Neural cell (in vitro differentiated cells): Measurements from ENCODE around the gene ARHGEF7. TPM values are rescaled to one million over a fixed set of nuclear protein-coding genes. Genes with fewer than 3 reads are reported as not detected.

Experiments used
- H2AFZ ChIP-seq: fragments of 200-600, 300-800 bp; sonication (generic), shearing (Covaris generic); 2 replicates; pipeline ENCODE4 v1.6.0; 2014; ENCODE audit warnings: low read depth, mild to moderate bottlenecking, antibody characterized with exemption, low read length, moderate library complexity
- H3F3A ChIP-seq: fragments of 200-600 bp; shearing (Covaris generic); 2 replicates; pipeline ENCODE4 v1.6.1; 2016; ENCODE audit warnings: mild to moderate bottlenecking, moderate library complexity, mixed read lengths, antibody characterized with exemption, low read length; ENCODE audit not compliant: insufficient read depth, poor library complexity, severe bottlenecking
- H3K27ac ChIP-seq: fragments of 200-600, 300-800 bp; sonication (generic), shearing (Covaris generic); 2 replicates; pipeline ENCODE4 v1.5.1; 2014; ENCODE audit warnings: mild to moderate bottlenecking, low read length, moderate library complexity
- H3K27me3 ChIP-seq: fragments of 300-800, 200-600 bp; sonication (generic), shearing (Covaris generic); 2 replicates; pipeline ENCODE4 v1.6.0; 2014; ENCODE audit warnings: mild to moderate bottlenecking, low read depth, low read length, moderate library complexity; ENCODE audit not compliant: insufficient read depth
- H3K36me3 ChIP-seq: fragments of 300-800, 200-600 bp; sonication (generic), shearing (Covaris generic); 2 replicates; pipeline ENCODE4 v1.5.1; 2014; ENCODE audit warnings: mild to moderate bottlenecking, antibody characterized with exemption, low read length, moderate library complexity; ENCODE audit not compliant: insufficient read depth
- H3K4me2 ChIP-seq: fragments of 300-800, 200-600 bp; sonication (generic), shearing (Covaris generic); 2 replicates; pipeline ENCODE4 v1.6.0; 2014; ENCODE audit warnings: mild to moderate bottlenecking, low read length
- H3K4me3 ChIP-seq: fragments of 300-800, 200-600 bp; sonication (generic), shearing (Covaris generic); 2 replicates; pipeline ENCODE4 v1.5.1; 2014; ENCODE audit warnings: mild to moderate bottlenecking, low read length, moderate library complexity
- H3K79me2 ChIP-seq: fragments of 200-600 bp; shearing (Covaris generic); replicated peaks from 2 replicates; pipeline ENCODE4 v1.6.0; 2014; ENCODE audit warnings: mild to moderate bottlenecking, low read length, moderate library complexity; ENCODE audit not compliant: insufficient read depth
- H3K9ac ChIP-seq: fragments of 300-800, 200-600 bp; sonication (generic), shearing (Covaris generic); 2 replicates; pipeline ENCODE4 v1.6.1; 2016; ENCODE audit warnings: mild to moderate bottlenecking, low read length, mixed read lengths
- H3K9me2 ChIP-seq: fragments of 200-600 bp; shearing (Covaris generic); 2 replicates; pipeline ENCODE4 v1.6.1; 2016; ENCODE audit warnings: mild to moderate bottlenecking, low read length, mixed read lengths; ENCODE audit not compliant: insufficient read depth
- H3K9me3 ChIP-seq: fragments of 200-600, 300-800 bp; sonication (generic), shearing (Covaris generic); 2 replicates; pipeline ENCODE4 v1.6.1; 2016; ENCODE audit warnings: mild to moderate bottlenecking, mixed run types, low read length, moderate library complexity, mixed read lengths
- H4K20me1 ChIP-seq: fragments of 200-600 bp; shearing (Covaris generic); 2 replicates; pipeline ENCODE4 v1.6.1; 2016; ENCODE audit warnings: mild to moderate bottlenecking, mixed run types; ENCODE audit not compliant: insufficient read depth
- EP300 ChIP-seq: fragments of 450-650 bp; conservative IDR thresholded peaks from 2 replicates; pipeline ENCODE4 v1.6.1; 2014; ENCODE audit warnings: antibody characterized with exemption, mild to moderate bottlenecking, moderate library complexity; ENCODE audit not compliant: poor library complexity, severe bottlenecking
- EZH2 ChIP-seq: fragments of 200-600, 300-800 bp; shearing (Covaris generic), sonication (generic); IDR thresholded peaks from 2 replicates; pipeline ENCODE4 v1.6.1; 2014; ENCODE audit warnings: antibody characterized with exemption, low read length, borderline replicate concordance, mild to moderate bottlenecking; ENCODE audit not compliant: insufficient read depth, poor library complexity, severe bottlenecking
- MXI1 ChIP-seq: fragments of 450-650 bp; conservative IDR thresholded peaks from 2 replicates; pipeline ENCODE4 v1.6.1; 2014; ENCODE audit warnings: antibody characterized with exemption, mild to moderate bottlenecking; ENCODE audit not compliant: poor library complexity, severe bottlenecking
- POLR2AphosphoS5 ChIP-seq: IDR thresholded peaks from 2 replicates; pipeline ENCODE4 v1.6.1; 2012
- RAD21 ChIP-seq: fragments of 450-650 bp; conservative IDR thresholded peaks from 2 replicates; pipeline ENCODE4 v1.6.1; 2014; ENCODE audit warnings: antibody characterized with exemption, mild to moderate bottlenecking, moderate library complexity
- SMC3 ChIP-seq: fragments of 450-650 bp; conservative IDR thresholded peaks from 2 replicates; pipeline ENCODE4 v1.6.1; 2014; ENCODE audit warnings: antibody characterized with exemption, mild to moderate bottlenecking, moderate library complexity; ENCODE audit not compliant: poor library complexity
- TAF1 ChIP-seq: IDR thresholded peaks from 2 replicates; pipeline ENCODE4 v1.6.1; 2012; ENCODE audit warnings: low read depth
- polyA plus RNA-seq: library from polyadenylated mRNA; depleted of rRNA; stranded (reverse); fragments of >200 nt; gene quantifications from 2 replicates; pipeline ENCODE4 v1.2.3, GENCODE V29; 2014
- TF ChIP-seq, protein P1 (sequence below): fragments of 450-650 bp; IDR thresholded peaks from 2 replicates; pipeline ENCODE4 v1.5.1; 2014; ENCODE audit warnings: antibody characterized with exemption, mild to moderate bottlenecking, moderate library complexity; ENCODE audit not compliant: poor library complexity, severe bottlenecking
- TF ChIP-seq, protein P2 (sequence below): IDR thresholded peaks from 2 replicates; pipeline ENCODE4 v1.6.1; 2012; ENCODE audit warnings: borderline replicate concordance

ARHGEF7 gene
- polyA plus RNA-seq, 1 donor from 2014 or later: 155 TPM

DNA sequence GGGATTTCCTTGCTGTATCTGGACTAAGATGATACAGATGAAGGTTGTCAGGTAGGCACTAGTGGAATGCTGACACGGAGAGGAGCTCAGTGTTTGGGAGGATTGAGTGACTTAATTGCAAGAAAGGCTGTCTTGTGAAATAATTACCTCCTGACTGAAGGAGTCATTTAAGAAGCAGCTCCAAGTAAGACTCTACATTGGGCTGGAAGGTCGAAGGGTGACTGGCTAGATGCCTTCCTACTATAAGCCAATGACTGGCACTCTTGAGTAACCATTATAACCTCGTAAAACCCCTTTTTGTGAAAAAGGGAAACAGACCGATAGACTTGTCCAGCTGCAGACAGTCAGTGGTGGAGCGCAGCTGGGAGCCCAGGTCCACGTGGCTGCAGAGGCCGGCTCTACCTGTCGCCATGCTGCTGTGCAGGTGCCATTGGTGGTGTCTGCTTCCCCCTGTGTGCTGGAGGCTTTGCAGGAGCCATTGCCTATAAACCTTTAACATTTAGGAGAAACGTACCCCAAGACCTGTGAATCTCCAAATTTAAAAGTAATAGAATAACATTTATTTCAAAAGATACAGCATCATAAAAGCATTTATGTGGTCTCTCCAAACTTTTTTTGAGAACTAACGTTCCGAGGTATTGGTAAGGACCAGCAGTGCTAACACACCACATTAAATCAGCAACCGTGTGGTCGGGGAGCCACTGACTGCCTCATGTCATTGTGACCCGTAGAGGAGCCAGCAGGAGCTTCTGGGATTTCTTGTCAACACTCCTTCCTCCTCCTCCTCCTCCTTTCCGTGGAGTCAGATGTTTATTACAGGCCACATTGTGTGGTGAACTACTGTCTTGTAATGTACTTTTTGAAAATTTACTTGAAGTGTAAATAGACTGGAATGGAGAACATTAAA, 124.9 kb downstream of the ARHGEF7 start:
- no peak overlapping the region for H3K4me3 ChIP-seq
- H2AFZ ChIP-seq: no peak overlapping the region
- H3K79me2 ChIP-seq: no peaks in the 10 kb centered on the region
- no peak overlapping the region for H3K4me2 ChIP-seq
- peaks cover 11% of the 10 kb centered on the region for H3K36me3 ChIP-seq
- H3K9me3 ChIP-seq: no peaks in the 10 kb centered on the region
- H3K9me2 ChIP-seq: no peaks in the 10 kb centered on the region
- TF ChIP-seq EP300 (no peak), MXI1 (no peak), RAD21 (no peak), TAF1 (no peak), POLR2AphosphoS5 (no peak), EZH2 (no peak), SMC3 (no peak)
- TF ChIP-seq, protein P1, sequence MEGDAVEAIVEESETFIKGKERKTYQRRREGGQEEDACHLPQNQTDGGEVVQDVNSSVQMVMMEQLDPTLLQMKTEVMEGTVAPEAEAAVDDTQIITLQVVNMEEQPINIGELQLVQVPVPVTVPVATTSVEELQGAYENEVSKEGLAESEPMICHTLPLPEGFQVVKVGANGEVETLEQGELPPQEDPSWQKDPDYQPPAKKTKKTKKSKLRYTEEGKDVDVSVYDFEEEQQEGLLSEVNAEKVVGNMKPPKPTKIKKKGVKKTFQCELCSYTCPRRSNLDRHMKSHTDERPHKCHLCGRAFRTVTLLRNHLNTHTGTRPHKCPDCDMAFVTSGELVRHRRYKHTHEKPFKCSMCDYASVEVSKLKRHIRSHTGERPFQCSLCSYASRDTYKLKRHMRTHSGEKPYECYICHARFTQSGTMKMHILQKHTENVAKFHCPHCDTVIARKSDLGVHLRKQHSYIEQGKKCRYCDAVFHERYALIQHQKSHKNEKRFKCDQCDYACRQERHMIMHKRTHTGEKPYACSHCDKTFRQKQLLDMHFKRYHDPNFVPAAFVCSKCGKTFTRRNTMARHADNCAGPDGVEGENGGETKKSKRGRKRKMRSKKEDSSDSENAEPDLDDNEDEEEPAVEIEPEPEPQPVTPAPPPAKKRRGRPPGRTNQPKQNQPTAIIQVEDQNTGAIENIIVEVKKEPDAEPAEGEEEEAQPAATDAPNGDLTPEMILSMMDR: no peak
- TF ChIP-seq, protein P2, sequence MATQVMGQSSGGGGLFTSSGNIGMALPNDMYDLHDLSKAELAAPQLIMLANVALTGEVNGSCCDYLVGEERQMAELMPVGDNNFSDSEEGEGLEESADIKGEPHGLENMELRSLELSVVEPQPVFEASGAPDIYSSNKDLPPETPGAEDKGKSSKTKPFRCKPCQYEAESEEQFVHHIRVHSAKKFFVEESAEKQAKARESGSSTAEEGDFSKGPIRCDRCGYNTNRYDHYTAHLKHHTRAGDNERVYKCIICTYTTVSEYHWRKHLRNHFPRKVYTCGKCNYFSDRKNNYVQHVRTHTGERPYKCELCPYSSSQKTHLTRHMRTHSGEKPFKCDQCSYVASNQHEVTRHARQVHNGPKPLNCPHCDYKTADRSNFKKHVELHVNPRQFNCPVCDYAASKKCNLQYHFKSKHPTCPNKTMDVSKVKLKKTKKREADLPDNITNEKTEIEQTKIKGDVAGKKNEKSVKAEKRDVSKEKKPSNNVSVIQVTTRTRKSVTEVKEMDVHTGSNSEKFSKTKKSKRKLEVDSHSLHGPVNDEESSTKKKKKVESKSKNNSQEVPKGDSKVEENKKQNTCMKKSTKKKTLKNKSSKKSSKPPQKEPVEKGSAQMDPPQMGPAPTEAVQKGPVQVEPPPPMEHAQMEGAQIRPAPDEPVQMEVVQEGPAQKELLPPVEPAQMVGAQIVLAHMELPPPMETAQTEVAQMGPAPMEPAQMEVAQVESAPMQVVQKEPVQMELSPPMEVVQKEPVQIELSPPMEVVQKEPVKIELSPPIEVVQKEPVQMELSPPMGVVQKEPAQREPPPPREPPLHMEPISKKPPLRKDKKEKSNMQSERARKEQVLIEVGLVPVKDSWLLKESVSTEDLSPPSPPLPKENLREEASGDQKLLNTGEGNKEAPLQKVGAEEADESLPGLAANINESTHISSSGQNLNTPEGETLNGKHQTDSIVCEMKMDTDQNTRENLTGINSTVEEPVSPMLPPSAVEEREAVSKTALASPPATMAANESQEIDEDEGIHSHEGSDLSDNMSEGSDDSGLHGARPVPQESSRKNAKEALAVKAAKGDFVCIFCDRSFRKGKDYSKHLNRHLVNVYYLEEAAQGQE: no peak
- H3K9ac ChIP-seq: no peak overlapping the region
- no peaks in the 10 kb centered on the region for H3K27me3 ChIP-seq
- no peaks in the 10 kb centered on the region for H4K20me1 ChIP-seq
- H3F3A ChIP-seq: no peaks in the 10 kb centered on the region
- no peak overlapping the region for H3K27ac ChIP-seq

DNA sequence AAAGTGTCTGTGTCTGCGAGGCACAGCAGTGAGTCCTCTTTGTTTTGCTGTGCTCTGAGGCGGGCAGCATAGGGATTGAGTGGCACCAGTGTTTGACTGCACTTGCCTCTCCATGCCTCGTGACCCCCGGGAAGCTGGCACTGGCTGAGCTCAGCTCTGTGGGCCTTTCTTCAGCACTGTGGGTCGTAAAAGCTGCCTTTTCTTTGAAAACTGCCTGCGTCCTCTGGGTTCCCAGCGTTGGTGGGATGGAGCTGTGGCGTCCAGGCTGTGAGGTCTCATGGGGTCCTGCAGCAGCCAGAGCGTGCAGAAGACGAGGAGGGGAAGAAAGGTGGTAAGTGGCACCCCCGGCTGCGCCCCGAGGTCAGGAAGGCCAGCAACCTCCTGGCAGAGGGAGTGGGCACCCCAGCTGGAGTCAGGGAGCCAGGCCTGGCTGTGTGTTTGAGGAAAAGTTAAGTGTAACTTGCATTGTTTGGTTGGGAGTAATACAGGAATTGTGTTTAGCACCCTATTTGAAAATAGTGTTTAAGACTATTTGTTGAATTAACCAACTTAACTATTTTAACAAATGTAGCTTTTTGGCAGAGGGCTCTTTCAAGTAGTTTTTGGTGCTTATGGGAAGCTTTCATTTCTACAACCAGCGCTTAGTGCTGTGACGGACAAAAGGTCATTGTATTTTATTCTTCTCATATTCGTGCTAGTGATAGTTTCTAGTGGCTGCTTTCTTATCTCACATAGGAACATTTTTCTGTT, 126.1 kb downstream of the ARHGEF7 start:
- Histone ChIP-seq H4K20me1 (no peaks in the 10 kb centered on the region), H3K4me3 (no peak overlapping the region), H3K27me3 (no peaks in the 10 kb centered on the region), H3K9me2 (no peaks in the 10 kb centered on the region), H3K79me2 (no peaks in the 10 kb centered on the region), H3K36me3 (peaks cover 18% of the 10 kb centered on the region), H3K9me3 (no peaks in the 10 kb centered on the region), H2AFZ (no peak overlapping the region), H3K9ac (no peak overlapping the region), H3K4me2 (no peak overlapping the region), H3F3A (no peaks in the 10 kb centered on the region), H3K27ac (no peak overlapping the region)
- no peak for TF ChIP-seq POLR2AphosphoS5
- no peak for TF ChIP-seq TAF1
- TF ChIP-seq SMC3: no peak
- TF ChIP-seq, protein P2: no peak
- TF ChIP-seq EP300: no peak
- no peak for TF ChIP-seq RAD21
- no peak for TF ChIP-seq MXI1
